MM.1S (cell line): ENCODE results near the gene MEGF6.

Experiments used
- DNase-seq: peaks from one replicate; pipeline ENCODE4 v3.0.0-alpha.2; 2015
- H2AFZ ChIP-seq: fragments of 300-600 bp; sonication (generic); 2 replicates; pipeline ENCODE4 v1.6.0; 2016; ENCODE audit warnings: antibody characterized with exemption, low read length
- H3F3A ChIP-seq: fragments of 300-600 bp; sonication (generic); 2 replicates; pipeline ENCODE4 v1.6.1; 2016; ENCODE audit warnings: mild to moderate bottlenecking, antibody characterized with exemption, low read length, moderate library complexity, mixed read lengths; ENCODE audit not compliant: insufficient read depth
- H3K27ac ChIP-seq: fragments of 300-600 bp; sonication (generic); 2 replicates; pipeline ENCODE4 v1.5.1; 2016; ENCODE audit warnings: mild to moderate bottlenecking, low read length
- H3K27me3 ChIP-seq: fragments of 300-600 bp; sonication (generic); replicated peaks from 2 replicates; pipeline ENCODE4 v1.6.0; 2016; ENCODE audit warnings: low read length; ENCODE audit not compliant: insufficient read depth
- H3K36me3 ChIP-seq: fragments of 300-600 bp; sonication (generic); replicated peaks from 2 replicates; pipeline ENCODE4 v1.6.1; 2016; ENCODE audit warnings: mild to moderate bottlenecking, low read length, mixed read lengths; ENCODE audit not compliant: insufficient read depth
- H3K4me1 ChIP-seq: fragments of 300-600 bp; sonication (generic); 2 replicates; pipeline ENCODE4 v1.6.1; 2016; ENCODE audit warnings: low read length, mixed read lengths
- H3K4me2 ChIP-seq: fragments of 300-600 bp; sonication (generic); 2 replicates; pipeline ENCODE4 v1.6.0; 2016; ENCODE audit warnings: low read depth, low read length
- H3K4me3 ChIP-seq: fragments of 300-600 bp; sonication (generic); 2 replicates; pipeline ENCODE4 v1.5.1; 2016; ENCODE audit warnings: low read length, mixed read lengths
- H3K79me2 ChIP-seq: fragments of 300-600 bp; sonication (generic); 2 replicates; pipeline ENCODE4 v1.6.1; 2016; ENCODE audit warnings: mixed run types, low read length, mixed read lengths
- H3K9ac ChIP-seq: fragments of 300-600 bp; sonication (generic); 2 replicates; pipeline ENCODE4 v1.6.1; 2016; ENCODE audit warnings: low read length, mixed read lengths
- H3K9me2 ChIP-seq: fragments of 300-600 bp; sonication (generic); replicated peaks from 2 replicates; pipeline ENCODE4 v1.6.1; 2016; ENCODE audit warnings: mild to moderate bottlenecking, low read length, mixed read lengths; ENCODE audit not compliant: insufficient read depth
- H3K9me3 ChIP-seq: fragments of 300-600 bp; sonication (generic); replicated peaks from 2 replicates; pipeline ENCODE4 v1.6.1; 2016; ENCODE audit warnings: mild to moderate bottlenecking, low read length, mixed read lengths; ENCODE audit not compliant: insufficient read depth
- H4K20me1 ChIP-seq: fragments of 300-600 bp; sonication (generic); 2 replicates; pipeline ENCODE4 v1.6.1; 2016; ENCODE audit warnings: mild to moderate bottlenecking, low read length, moderate library complexity, mixed read lengths; ENCODE audit not compliant: insufficient read depth
- EZH2 ChIP-seq: fragments of 300-600 bp; sonication (generic); optimal IDR thresholded peaks from 2 replicates; pipeline ENCODE3; 2017; ENCODE audit warnings: low read depth, mild to moderate bottlenecking, antibody characterized with exemption, low read length, mixed read lengths
- EZH2phosphoT487 ChIP-seq: fragments of 300-600 bp; sonication (generic); IDR thresholded peaks from 2 replicates; pipeline ENCODE4 v1.6.1; 2018; ENCODE audit warnings: antibody characterized with exemption, low read length
- TF ChIP-seq, protein P1 (sequence below): fragments of 300-600 bp; sonication (generic); IDR thresholded peaks from 2 replicates; pipeline ENCODE4 v1.5.1; 2016; ENCODE audit warnings: antibody characterized with exemption, low read length, mixed read lengths

Gene MEGF6

DNA sequence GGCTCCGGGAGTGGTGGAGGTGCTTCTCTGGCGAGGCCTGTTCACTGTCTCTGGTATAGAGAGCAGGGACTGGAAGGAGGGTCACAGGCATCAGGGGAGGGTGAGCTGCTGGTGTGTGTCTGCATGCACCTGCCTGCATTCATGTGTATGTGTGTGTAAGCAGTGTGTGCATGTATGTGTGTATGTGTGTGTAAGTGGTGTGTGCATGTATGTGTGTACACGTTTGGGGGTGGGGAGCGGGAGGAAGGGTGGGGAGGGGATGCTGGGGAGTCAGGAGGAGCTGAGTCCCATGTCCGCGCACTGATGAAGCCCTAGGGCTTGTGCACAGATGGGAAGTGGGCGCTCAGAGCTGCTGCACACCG is 107.8 kb downstream of the MEGF6 start:
- no peaks in the 10 kb centered on the region for H3K4me1 ChIP-seq
- no peaks in the 10 kb centered on the region for H3K36me3 ChIP-seq
- H3K9me3 ChIP-seq: no peaks in the 10 kb centered on the region
- TF ChIP-seq, protein P1, sequence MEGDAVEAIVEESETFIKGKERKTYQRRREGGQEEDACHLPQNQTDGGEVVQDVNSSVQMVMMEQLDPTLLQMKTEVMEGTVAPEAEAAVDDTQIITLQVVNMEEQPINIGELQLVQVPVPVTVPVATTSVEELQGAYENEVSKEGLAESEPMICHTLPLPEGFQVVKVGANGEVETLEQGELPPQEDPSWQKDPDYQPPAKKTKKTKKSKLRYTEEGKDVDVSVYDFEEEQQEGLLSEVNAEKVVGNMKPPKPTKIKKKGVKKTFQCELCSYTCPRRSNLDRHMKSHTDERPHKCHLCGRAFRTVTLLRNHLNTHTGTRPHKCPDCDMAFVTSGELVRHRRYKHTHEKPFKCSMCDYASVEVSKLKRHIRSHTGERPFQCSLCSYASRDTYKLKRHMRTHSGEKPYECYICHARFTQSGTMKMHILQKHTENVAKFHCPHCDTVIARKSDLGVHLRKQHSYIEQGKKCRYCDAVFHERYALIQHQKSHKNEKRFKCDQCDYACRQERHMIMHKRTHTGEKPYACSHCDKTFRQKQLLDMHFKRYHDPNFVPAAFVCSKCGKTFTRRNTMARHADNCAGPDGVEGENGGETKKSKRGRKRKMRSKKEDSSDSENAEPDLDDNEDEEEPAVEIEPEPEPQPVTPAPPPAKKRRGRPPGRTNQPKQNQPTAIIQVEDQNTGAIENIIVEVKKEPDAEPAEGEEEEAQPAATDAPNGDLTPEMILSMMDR: no peak
- TF ChIP-seq EZH2phosphoT487 (no peak), EZH2 (no peak)
- no peak for DNase-seq
- H4K20me1 ChIP-seq: no peaks in the 10 kb centered on the region
- H2AFZ ChIP-seq: no peak overlapping the region
- no peaks in the 10 kb centered on the region for H3K9me2 ChIP-seq
- no peaks in the 10 kb centered on the region for H3K79me2 ChIP-seq
- H3K27ac ChIP-seq: no peak overlapping the region
- H3K4me3 ChIP-seq: no peak overlapping the region
- H3K4me2 ChIP-seq: no peak overlapping the region
- H3F3A ChIP-seq: no peaks in the 10 kb centered on the region
- peaks cover 85% of the 10 kb centered on the region for H3K27me3 ChIP-seq
- H3K9ac ChIP-seq: no peak overlapping the region

DNA sequence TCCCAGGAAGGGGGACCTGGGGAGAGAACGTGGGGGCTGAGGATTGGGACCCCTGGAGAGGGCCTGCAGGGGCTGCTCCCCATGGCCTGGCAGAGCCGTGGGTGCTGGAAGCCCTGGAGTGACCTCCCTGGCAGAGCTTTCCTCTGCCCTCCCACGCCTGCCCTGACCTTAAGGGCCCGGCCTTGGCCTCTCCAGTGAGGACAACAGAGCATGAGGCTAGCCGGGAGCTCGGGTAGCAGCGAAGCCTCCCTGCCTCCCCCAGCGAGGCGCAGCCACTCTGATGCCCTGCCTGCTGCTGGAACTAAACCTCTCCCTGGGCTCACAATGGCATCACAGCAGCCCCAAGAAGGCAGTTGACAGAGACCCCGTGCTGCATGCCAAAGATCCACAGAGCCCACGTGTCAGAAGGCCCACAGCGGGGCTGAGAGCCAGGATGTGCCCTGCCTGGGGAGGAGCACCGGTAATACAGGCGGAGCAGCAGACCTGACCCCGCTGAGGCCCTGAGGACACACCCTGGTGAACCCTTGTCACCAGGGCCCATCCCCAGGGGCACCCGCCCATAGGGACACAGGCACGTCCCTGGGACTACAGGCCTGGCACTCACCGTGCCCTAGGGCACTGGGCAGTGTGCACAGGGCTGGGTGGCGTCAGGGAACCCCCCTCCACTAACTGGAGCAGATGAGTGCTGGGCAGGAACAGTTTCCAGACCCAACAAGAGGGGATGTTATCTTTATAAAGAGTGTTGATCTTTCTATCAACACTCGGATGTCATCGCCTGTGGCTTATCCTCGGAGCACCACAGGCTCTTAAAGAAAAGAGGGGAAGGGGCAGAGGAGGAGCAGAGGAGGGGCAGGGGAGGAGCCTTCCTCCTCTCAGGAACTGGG is 108.4 kb downstream of the MEGF6 start:
- H4K20me1 ChIP-seq: no peaks in the 10 kb centered on the region
- no peaks in the 10 kb centered on the region for H3K9me2 ChIP-seq
- no peak overlapping the region for H3K4me2 ChIP-seq
- no peak overlapping the region for H3K4me3 ChIP-seq
- H3K4me1 ChIP-seq: no peaks in the 10 kb centered on the region
- H3K9ac ChIP-seq: no peak overlapping the region
- H3K27me3 ChIP-seq: peaks cover 85% of the 10 kb centered on the region
- H3K27ac ChIP-seq: no peak overlapping the region
- H3K9me3 ChIP-seq: no peaks in the 10 kb centered on the region
- TF ChIP-seq EZH2phosphoT487: no peak
- TF ChIP-seq, protein P1: no peak
- no peak for TF ChIP-seq EZH2
- H3K79me2 ChIP-seq: no peaks in the 10 kb centered on the region
- no peaks in the 10 kb centered on the region for H3K36me3 ChIP-seq
- DNase-seq: no peak
- no peak overlapping the region for H2AFZ ChIP-seq
- H3F3A ChIP-seq: no peaks in the 10 kb centered on the region

DNA sequence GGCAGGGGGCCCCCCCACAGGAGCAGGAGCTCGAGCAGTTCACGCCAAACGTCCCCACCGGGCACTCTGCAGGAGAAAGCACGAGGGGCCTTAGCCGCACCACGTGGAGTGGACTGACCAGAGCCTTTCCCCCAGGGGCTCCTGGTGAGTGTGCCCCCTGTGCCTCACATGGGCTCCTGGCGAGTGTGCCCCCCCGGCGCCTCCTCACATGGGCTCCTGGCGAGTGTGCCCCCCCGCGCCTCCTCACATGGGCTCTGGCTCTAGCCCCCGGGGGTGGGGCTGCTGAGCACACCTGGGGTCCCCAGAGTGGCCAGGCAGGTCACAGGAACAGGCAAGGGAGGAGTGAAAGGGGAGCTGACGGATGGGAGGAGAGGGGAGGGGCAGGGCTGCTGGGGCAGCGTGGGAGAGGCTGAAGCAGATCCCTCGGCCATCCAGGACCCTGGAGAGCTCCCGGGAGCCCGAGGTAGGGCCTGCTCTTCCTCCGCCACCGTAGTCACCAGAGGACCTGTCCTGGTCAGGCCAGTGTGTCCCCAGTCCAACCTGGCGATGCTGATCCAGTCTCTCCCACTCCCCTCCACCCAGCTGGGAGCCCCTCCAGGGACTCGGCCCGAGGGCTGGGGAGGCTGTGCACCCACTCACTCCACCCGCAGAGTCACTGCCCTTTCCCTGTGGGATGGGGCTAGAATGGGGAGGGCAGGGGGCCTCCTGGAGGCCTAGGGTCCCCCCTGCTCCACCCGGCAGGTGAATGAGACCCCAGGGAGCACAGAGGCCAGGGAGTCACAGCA is 109.3 kb downstream of the MEGF6 start:
- Histone ChIP-seq H4K20me1 (no peaks in the 10 kb centered on the region), H3K4me2 (no peak overlapping the region), H3K27me3 (peaks cover 85% of the 10 kb centered on the region), H3K4me3 (no peak overlapping the region), H3K9ac (no peak overlapping the region), H3F3A (no peaks in the 10 kb centered on the region), H3K79me2 (no peaks in the 10 kb centered on the region), H2AFZ (no peak overlapping the region), H3K9me2 (no peaks in the 10 kb centered on the region), H3K4me1 (no peaks in the 10 kb centered on the region), H3K36me3 (no peaks in the 10 kb centered on the region), H3K9me3 (no peaks in the 10 kb centered on the region), H3K27ac (no peak overlapping the region)
- TF ChIP-seq EZH2phosphoT487 (no peak), EZH2 (no peak)
- TF ChIP-seq, protein P1: no peak
- no peak for DNase-seq
